NCI-H82 treated with DMSO at 0.1 percent for 48 hours (cell line): ENCODE results near the gene PLEK2.
A peak's percentile ranks its signal among the peaks of the same experiment; 100 is the strongest.
"Not testable (repeated sequence)": the region's sequence is repeated elsewhere in the genome, so short reads cannot be mapped to it uniquely, and the experiment has no call there.

Experiments
- DNase-seq: peaks from one replicate; lab custom pipeline; 2025; ENCODE audit not compliant: unreplicated experiment; lab: John Stamatoyannopoulos, UW

Gene PLEK2

GRCh38 chr14:67429510-67430205, 17.7 kb upstream of the PLEK2 start:
- DNase-seq, result peak; percentile 77

GRCh38 chr14:67428501-67429031, 16.6 kb upstream of the PLEK2 start:
- no peak for DNase-seq

- peak; percentile 55 for DNase-seq
These were observed 15.1 kb upstream of the PLEK2 start for GRCh38 chr14:67426983-67427606.

- no peak for DNase-seq
These were observed 14.2 kb upstream of the PLEK2 start for GRCh38 chr14:67426161-67426560.

GRCh38 chr14:67425608-67426007, 13.6 kb upstream of the PLEK2 start:
- DNase-seq, result no peak

- no peak for DNase-seq
These were observed 12.6 kb upstream of the PLEK2 start for GRCh38 chr14:67424539-67424938.

- no peak for DNase-seq
These were observed 11.5 kb upstream of the PLEK2 start for GRCh38 chr14:67423424-67423823.

- DNase-seq, result no peak
These were observed 9.6 kb upstream of the PLEK2 start for GRCh38 chr14:67421356-67422224.

- DNase-seq, result peak; percentile 9
These were observed 8.3 kb upstream of the PLEK2 start for GRCh38 chr14:67420102-67420739.

GRCh38 chr14:67418401-67419191, 6.6 kb upstream of the PLEK2 start:
- no peak for DNase-seq

GRCh38 chr14:67417633-67418032, 5.7 kb upstream of the PLEK2 start:
- no peak for DNase-seq

- no peak for DNase-seq
These were observed 4.8 kb upstream of the PLEK2 start for GRCh38 chr14:67416810-67417209.

- DNase-seq, result no peak
These were observed 4.1 kb upstream of the PLEK2 start for GRCh38 chr14:67416085-67416484.

- DNase-seq, result not testable (repeated sequence)
These were observed 3.6 kb upstream of the PLEK2 start for GRCh38 chr14:67415610-67416009.

- DNase-seq, result no peak
These were observed 2.1 kb upstream of the PLEK2 start for GRCh38 chr14:67413806-67414769.

GRCh38 chr14:67411370-67411769, 595 bp downstream of the PLEK2 start:
- DNase-seq, result no peak

- DNase-seq, result no peak
These were observed 1.7 kb downstream of the PLEK2 start for GRCh38 chr14:67410313-67410712.

GRCh38 chr14:67409461-67409860, 2.5 kb downstream of the PLEK2 start:
- no peak for DNase-seq

GRCh38 chr14:67408122-67408801, 3.7 kb downstream of the PLEK2 start:
- not testable (repeated sequence) for DNase-seq
